Transverse colon (tissue), 3 donors: Measurements from ENCODE around the gene CUTC.

Experiments used
- CTCF ChIP-seq, 5 experiments: fragments of 200-600 bp in 3 of 5; fragments of 450-650 bp in 2 of 5; sonication (generic) in 3 of 5; IDR thresholded peaks; 1 replicate in 2 of 5; 2 replicates in 3 of 5; pipeline ENCODE4 v1.5.1; 2016 to 2017; ENCODE audit warnings: antibody characterized with exemption in 5 of 5, inconsistent platforms in 3 of 5, mild to moderate bottlenecking in 2 of 5, moderate library complexity in 1 of 5
- EP300 ChIP-seq: sonication (generic); formaldehyde crosslinking; IDR thresholded peaks from one replicate; pipeline ENCODE4 v1.6.1; 2017; ENCODE audit warnings: antibody characterized with exemption, low read depth
- POLR2A ChIP-seq: fragments of 450-650 bp; IDR thresholded peaks from one replicate; pipeline ENCODE4 v1.6.1; 2016; ENCODE audit warnings: antibody characterized with exemption, mild to moderate bottlenecking, moderate library complexity

GRCh38 chr10:99787311-99787710 lies 55.3 kb downstream of the CUTC start:
- no peak for TF ChIP-seq CTCF (IDR thresholded peaks at IDR 0.05)
- no peak for TF ChIP-seq POLR2A
- TF ChIP-seq EP300, result no peak
